DMS53 (cell line): ENCODE results near the gene IQGAP1.
"Not testable (repeated sequence)": the region's sequence is repeated elsewhere in the genome, so short reads cannot be mapped to it uniquely, and the experiment has no call there.

ENCODE experiments used
- DNase-seq: peaks from one replicate; lab custom pipeline; 2025; lab: John Stamatoyannopoulos, UW

Gene IQGAP1

GRCh38 chr15:90387534-90388461, at the start of gene IQGAP1:
IQGAP1 (plus strand) TSS chr15:90388242; CDS start chr15:90388342, 100 bp downstream.
- DNase-seq: peak; percentile 96

GRCh38 chr15:90338532-90338931, 49.5 kb upstream of the IQGAP1 start:
- no peak for DNase-seq

GRCh38 chr15:90340345-90340744, 47.7 kb upstream of the IQGAP1 start:
- peak; percentile 14 for DNase-seq

- DNase-seq: no peak
Observed at GRCh38 chr15:90343302-90343790, 44.7 kb upstream of the IQGAP1 start.

GRCh38 chr15:90344662-90345061, 43.4 kb upstream of the IQGAP1 start:
- no peak for DNase-seq

GRCh38 chr15:90345857-90346256, 42.2 kb upstream of the IQGAP1 start:
- DNase-seq: no peak

GRCh38 chr15:90347431-90348065, 40.5 kb upstream of the IQGAP1 start:
- not testable (repeated sequence) for DNase-seq

- DNase-seq: no peak
Observed at GRCh38 chr15:90348456-90348855, 39.6 kb upstream of the IQGAP1 start.

- no peak for DNase-seq
Observed at GRCh38 chr15:90349072-90349471, 39.0 kb upstream of the IQGAP1 start.

GRCh38 chr15:90349821-90350220, 38.2 kb upstream of the IQGAP1 start:
- no peak for DNase-seq

GRCh38 chr15:90351479-90352106, 36.4 kb upstream of the IQGAP1 start:
- DNase-seq: no peak

GRCh38 chr15:90352107-90352893, 35.7 kb upstream of the IQGAP1 start, which contains the start of gene ZNF774:
ZNF774 (plus strand) TSS chr15:90352284; CDS start chr15:90354661, 2,377 bp downstream.
- DNase-seq: peak; percentile 96

- DNase-seq: no peak
Observed at GRCh38 chr15:90354986-90355385, 33.1 kb upstream of the IQGAP1 start.

- peak; percentile 9 for DNase-seq
Observed at GRCh38 chr15:90358124-90359033, 29.7 kb upstream of the IQGAP1 start.

- no peak for DNase-seq
Observed at GRCh38 chr15:90360746-90361145, 27.3 kb upstream of the IQGAP1 start.

- DNase-seq: no peak
Observed at GRCh38 chr15:90362936-90363212, 25.2 kb upstream of the IQGAP1 start.

- DNase-seq: no peak
Observed at GRCh38 chr15:90364251-90364650, 23.8 kb upstream of the IQGAP1 start.

- no peak for DNase-seq
Observed at GRCh38 chr15:90365414-90366055, 22.5 kb upstream of the IQGAP1 start.

- no peak for DNase-seq
Observed at GRCh38 chr15:90367576-90367975, 20.5 kb upstream of the IQGAP1 start.

GRCh38 chr15:90375071-90375470, 13.0 kb upstream of the IQGAP1 start:
- no peak for DNase-seq
